Measurements from ENCODE around the gene TINAGL1. TPM values are rescaled to one million over a fixed set of nuclear protein-coding genes. Genes with fewer than 3 reads are reported as not detected.
A peak's percentile ranks its signal among the peaks of the same experiment; 100 is the strongest.

TINAGL1 gene
- total RNA-seq, 2 experiments from 2014 or later = not detected

DNA sequence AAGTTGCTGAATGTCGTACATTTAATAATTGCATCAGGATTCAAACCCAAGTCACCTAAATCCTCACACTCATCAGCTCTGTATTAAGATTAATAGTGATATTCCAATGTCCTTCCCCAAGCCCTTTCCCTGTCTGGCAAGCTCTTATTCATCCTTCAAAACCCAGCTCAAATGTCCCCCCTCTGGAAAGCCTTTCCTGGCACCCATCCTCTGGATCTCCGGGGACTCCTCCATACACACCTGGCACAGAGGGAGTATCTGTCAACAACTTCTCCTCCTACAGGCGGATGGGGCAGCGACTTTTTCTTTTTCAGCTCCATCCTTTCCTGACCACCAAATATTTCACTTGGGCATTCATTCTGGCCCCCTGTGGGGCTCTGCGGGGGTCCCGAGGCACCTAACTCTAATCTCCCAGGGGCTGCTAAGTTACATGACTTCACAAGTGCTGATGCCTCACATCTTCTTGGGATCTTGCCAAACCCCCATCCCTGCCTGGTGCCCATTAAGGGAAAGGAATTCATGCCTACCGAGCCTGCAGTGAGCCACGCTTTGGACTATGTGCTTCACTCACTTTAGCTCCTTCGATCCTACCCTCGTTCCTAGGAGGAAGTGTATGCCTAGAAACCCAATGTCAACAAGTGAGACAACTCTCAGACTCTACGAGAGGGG lies 15.2 kb downstream of the TINAGL1 start:
- DNase-seq = no peak
- CTCF ChIA-PET = interaction anchor here (0.6 to 1.2 kb wide), 4 partner anchors 11 to 443 kb away, joined by 3 read pairs; partner anchors contain the start of gene PEF1
- H3K36me3 Mint-ChIP-seq (ENCODE audit: low read depth) = no peaks in the 10 kb centered on the region
- no peak overlapping the region for H3K27ac Mint-ChIP-seq
- POLR2A ChIA-PET = no interaction called here
- no peaks in the 10 kb centered on the region for H3K9me3 Mint-ChIP-seq
- H3K4me1 Mint-ChIP-seq = peaks cover 4% of the 10 kb centered on the region
- H3K27me3 Mint-ChIP-seq = peaks cover 13% of the 10 kb centered on the region
- no peak overlapping the region for H3K4me3 Mint-ChIP-seq

GRCh38 chr1:31592132-31592531 lies 15.8 kb downstream of the TINAGL1 start:
- Mint-ChIP-seq H3K4me1 (peaks cover 4% of the 10 kb centered on the region), H3K27ac (no peak overlapping the region), H3K27me3 (peaks cover 16% of the 10 kb centered on the region), H3K9me3 (no peaks in the 10 kb centered on the region), H3K4me3 (no peak overlapping the region), H3K36me3 (ENCODE audit: low read depth) (no peaks in the 10 kb centered on the region)
- ChIA-PET POLR2A (no interaction called here), CTCF (interaction anchor here (1.0 kb wide), 1 partner anchor 11 kb away, joined by 3 read pairs; no protein-coding TSS in a partner anchor)
- no peak for DNase-seq

DNA sequence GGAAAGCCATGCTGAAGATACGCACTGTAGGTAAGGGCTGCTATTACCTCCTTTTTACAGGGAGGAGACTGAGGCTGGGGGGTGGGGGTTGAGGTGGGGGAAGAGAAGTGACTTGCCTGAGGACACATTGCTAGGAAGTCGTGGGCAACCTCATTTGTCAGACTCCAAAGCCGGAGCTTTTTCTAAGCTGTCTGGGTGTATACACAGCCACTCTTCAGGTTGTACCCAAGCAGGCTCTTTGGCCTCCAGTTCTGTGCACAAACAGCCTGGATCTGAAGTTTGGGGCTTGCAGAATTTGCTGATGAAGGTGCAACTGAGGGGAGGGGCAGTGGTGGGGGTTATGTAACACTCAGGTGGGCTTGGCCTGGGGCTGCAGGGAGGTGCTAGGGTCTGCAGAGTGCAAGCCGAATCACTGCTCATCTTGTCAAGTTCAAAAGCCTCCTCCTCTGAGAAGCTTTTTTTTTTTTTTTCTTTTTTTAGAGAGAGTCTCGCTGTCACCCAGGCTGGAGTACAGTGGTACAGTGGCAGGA lies 16.9 kb downstream of the TINAGL1 start:
- CTCF ChIA-PET = interaction anchor here (0.6 kb wide), 1 partner anchor 1868 kb away, joined by 4 read pairs; no protein-coding TSS in a partner anchor
- peaks cover 4% of the 10 kb centered on the region for H3K4me1 Mint-ChIP-seq
- no peaks in the 10 kb centered on the region for H3K36me3 Mint-ChIP-seq (ENCODE audit: low read depth)
- no peaks in the 10 kb centered on the region for H3K9me3 Mint-ChIP-seq
- no peak overlapping the region for H3K27ac Mint-ChIP-seq
- peaks cover 16% of the 10 kb centered on the region for H3K27me3 Mint-ChIP-seq
- POLR2A ChIA-PET = no interaction called here
- H3K4me3 Mint-ChIP-seq = no peak overlapping the region
- DNase-seq = no peak

DNA sequence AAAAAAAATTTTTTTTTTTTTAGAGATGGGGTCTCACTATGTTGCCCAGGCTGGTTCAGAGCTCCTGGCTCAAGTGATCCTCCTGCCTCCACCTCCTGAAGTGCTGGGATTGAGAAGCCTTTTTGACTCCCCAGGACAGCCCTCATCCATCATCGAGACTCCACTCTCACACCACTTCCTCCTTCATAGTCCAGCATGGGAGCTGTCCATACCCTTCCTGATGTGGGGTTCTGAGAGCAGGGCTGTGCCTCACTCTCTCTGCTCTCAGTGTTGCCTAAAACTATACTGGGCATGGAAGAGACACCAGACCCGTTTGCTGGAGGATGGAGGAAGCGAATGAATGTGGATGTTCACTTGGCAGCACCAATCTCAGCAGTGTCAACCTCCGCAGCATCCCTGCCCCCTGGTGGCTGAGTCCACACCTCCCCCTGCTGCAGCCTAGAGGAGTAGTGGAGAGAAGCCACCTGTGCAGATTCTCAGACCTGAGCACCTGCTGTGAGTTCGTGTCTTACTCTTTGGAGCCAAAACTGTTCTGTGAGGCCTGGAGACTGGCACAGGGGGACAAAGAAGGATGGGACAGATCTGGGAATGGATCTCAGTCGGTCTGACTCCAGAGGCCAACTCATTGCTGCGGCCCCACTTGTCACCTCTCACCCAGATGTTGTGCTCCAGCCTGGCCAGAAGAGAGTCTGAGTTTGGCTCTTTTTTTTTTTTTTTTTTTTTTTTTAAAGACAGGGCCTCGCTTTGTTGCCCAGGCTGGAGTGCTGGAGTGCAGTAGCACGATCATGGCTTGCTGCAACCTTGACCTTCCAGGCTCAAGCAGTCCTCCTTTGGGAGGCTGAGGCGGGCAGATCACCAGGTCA lies 17.7 kb downstream of the TINAGL1 start:
- H3K36me3 Mint-ChIP-seq (ENCODE audit: low read depth) = no peaks in the 10 kb centered on the region
- H3K4me3 Mint-ChIP-seq = no peak overlapping the region
- no peaks in the 10 kb centered on the region for H3K9me3 Mint-ChIP-seq
- peaks cover 4% of the 10 kb centered on the region for H3K4me1 Mint-ChIP-seq
- H3K27ac Mint-ChIP-seq = no peak overlapping the region
- peak; percentile 75 for DNase-seq
- ChIA-PET CTCF (no interaction called here), POLR2A (no interaction called here)
- H3K27me3 Mint-ChIP-seq = peaks cover 16% of the 10 kb centered on the region

- DNase-seq = no peak
- CTCF ChIA-PET = no interaction called here
- Mint-ChIP-seq H3K27me3 (peaks cover 11% of the 10 kb centered on the region), H3K4me3 (no peak overlapping the region), H3K4me1 (no peaks in the 10 kb centered on the region), H3K27ac (no peak overlapping the region), H3K36me3 (ENCODE audit: low read depth) (no peaks in the 10 kb centered on the region), H3K9me3 (no peaks in the 10 kb centered on the region)
- POLR2A ChIA-PET = no interaction called here
Measured at GRCh38 chr1:31595836-31596736, 19.8 kb downstream of the TINAGL1 start.

GRCh38 chr1:31596737-31597097 lies 20.4 kb downstream of the TINAGL1 start:
- CTCF ChIA-PET = no interaction called here

GRCh38 chr1:31598980-31599379 lies 22.7 kb downstream of the TINAGL1 start:
- no peak for DNase-seq
- no peaks in the 10 kb centered on the region for H3K4me1 Mint-ChIP-seq
- H3K9me3 Mint-ChIP-seq = no peaks in the 10 kb centered on the region
- POLR2A ChIA-PET = no interaction called here
- H3K4me3 Mint-ChIP-seq = no peak overlapping the region
- no peak overlapping the region for H3K27ac Mint-ChIP-seq
- H3K27me3 Mint-ChIP-seq = peaks cover 12% of the 10 kb centered on the region
- no peaks in the 10 kb centered on the region for H3K36me3 Mint-ChIP-seq (ENCODE audit: low read depth)
- CTCF ChIA-PET = interaction anchor here (1.3 kb wide), 1 partner anchor 12 kb away, joined by 3 read pairs; no protein-coding TSS in a partner anchor

More at GRCh38 chr1:31596737-31597097, 20.4 kb downstream of the TINAGL1 start:
- POLR2A ChIA-PET = no interaction called here
- Mint-ChIP-seq H3K4me1 (no peaks in the 10 kb centered on the region), H3K4me3 (no peak overlapping the region), H3K27ac (no peak overlapping the region), H3K27me3 (peaks cover 11% of the 10 kb centered on the region), H3K9me3 (no peaks in the 10 kb centered on the region), H3K36me3 (ENCODE audit: low read depth) (no peaks in the 10 kb centered on the region)
- no peak for DNase-seq

DNA sequence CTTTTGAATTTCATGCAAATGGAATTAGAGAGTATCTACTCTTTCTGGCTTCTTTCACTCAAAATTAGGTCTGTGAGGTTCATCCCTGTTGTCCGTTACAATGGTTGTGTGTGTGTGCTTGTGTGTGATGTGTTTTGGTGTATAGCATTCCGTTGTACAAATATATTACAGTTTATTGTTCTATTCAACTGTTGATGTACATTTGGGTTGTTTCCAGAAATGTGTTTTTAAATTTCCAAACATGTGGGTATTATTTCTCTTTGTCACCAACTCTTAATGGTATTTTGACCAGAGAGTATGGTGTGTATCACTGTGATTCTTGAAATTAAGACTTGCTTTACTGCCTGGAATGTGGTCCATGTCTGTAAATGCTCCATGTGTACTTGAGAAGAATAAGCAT lies 24.3 kb downstream of the TINAGL1 start:
- H3K9me3 Mint-ChIP-seq = no peaks in the 10 kb centered on the region
- H3K36me3 Mint-ChIP-seq (ENCODE audit: low read depth) = no peaks in the 10 kb centered on the region
- H3K27ac Mint-ChIP-seq = no peak overlapping the region
- ChIA-PET CTCF (interaction anchor here (1.6 kb wide), 1 partner anchor 188 kb away, joined by 3 read pairs; no protein-coding TSS in a partner anchor), POLR2A (no interaction called here)
- peaks cover 12% of the 10 kb centered on the region for H3K27me3 Mint-ChIP-seq
- no peaks in the 10 kb centered on the region for H3K4me1 Mint-ChIP-seq
- no peak overlapping the region for H3K4me3 Mint-ChIP-seq
- no peak for DNase-seq

- CTCF ChIA-PET = interaction anchor here (0.6 to 1.6 kb wide), 3 partner anchors 10 to 187 kb away, joined by 3 to 5 read pairs (median 3); no protein-coding TSS in a partner anchor
- H3K4me3 Mint-ChIP-seq = no peak overlapping the region
- H3K9me3 Mint-ChIP-seq = no peaks in the 10 kb centered on the region
- POLR2A ChIA-PET = no interaction called here
- no peak overlapping the region for H3K27ac Mint-ChIP-seq
- no peak for DNase-seq
- H3K27me3 Mint-ChIP-seq = peaks cover 11% of the 10 kb centered on the region
- H3K4me1 Mint-ChIP-seq = peaks cover 2% of the 10 kb centered on the region
- H3K36me3 Mint-ChIP-seq (ENCODE audit: low read depth) = no peaks in the 10 kb centered on the region
Measured at GRCh38 chr1:31602081-31602480, 25.8 kb downstream of the TINAGL1 start.

- Mint-ChIP-seq H3K9me3 (no peaks in the 10 kb centered on the region), H3K4me1 (peaks cover 2% of the 10 kb centered on the region), H3K36me3 (ENCODE audit: low read depth) (no peaks in the 10 kb centered on the region), H3K4me3 (no peak overlapping the region), H3K27ac (no peak overlapping the region), H3K27me3 (peaks cover 18% of the 10 kb centered on the region)
- DNase-seq = no peak
- POLR2A ChIA-PET = no interaction called here
- CTCF ChIA-PET = interaction anchor here (2.7 kb wide), 1 partner anchor 12 kb away, joined by 13 read pairs; the partner anchor contains the start of gene HCRTR1
Measured at GRCh38 chr1:31605908-31606427, 29.7 kb downstream of the TINAGL1 start.

- Mint-ChIP-seq H3K36me3 (ENCODE audit: low read depth) (no peaks in the 10 kb centered on the region), H3K4me1 (peaks cover 2% of the 10 kb centered on the region), H3K27me3 (peaks cover 15% of the 10 kb centered on the region), H3K27ac (no peak overlapping the region), H3K9me3 (no peaks in the 10 kb centered on the region), H3K4me3 (no peak overlapping the region)
- CTCF ChIA-PET = interaction anchor here (0.6 to 2.7 kb wide), 3 partner anchors 11 to 506 kb away, joined by 3 to 13 read pairs (median 3); partner anchors contain the start of gene HCRTR1
- DNase-seq = no peak
- POLR2A ChIA-PET = no interaction called here
Measured at GRCh38 chr1:31607360-31607759, 31.0 kb downstream of the TINAGL1 start.

DNA sequence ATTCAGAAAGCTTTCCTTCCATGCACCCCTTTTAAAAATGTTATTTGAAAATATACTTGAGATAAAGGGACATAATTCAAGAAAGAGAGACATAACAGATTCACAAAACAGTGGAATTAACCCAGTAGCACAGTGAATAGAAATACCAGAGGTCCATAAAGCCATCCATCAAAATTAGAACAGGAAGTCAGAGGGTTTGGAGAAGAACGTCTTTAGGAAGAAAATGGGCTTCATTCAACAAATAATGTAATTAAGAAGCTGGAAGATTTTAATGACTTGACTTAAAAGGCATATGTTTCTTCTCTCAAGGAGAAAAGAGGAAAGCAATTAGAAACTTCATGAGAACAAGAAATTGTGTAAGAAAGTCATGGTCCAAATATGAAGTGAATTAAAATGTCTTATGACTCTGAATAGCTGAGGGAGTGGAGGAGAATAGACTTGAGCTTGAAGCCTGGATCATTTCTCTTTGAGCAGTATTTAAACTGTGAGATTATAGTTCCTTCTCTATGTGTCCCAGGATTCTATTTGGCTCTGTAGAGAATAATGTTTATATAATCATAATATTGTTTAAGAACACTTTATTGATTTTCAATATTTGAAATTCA lies 33.3 kb downstream of the TINAGL1 start:
- no peaks in the 10 kb centered on the region for H3K9me3 Mint-ChIP-seq
- H3K27ac Mint-ChIP-seq = no peak overlapping the region
- no peaks in the 10 kb centered on the region for H3K36me3 Mint-ChIP-seq (ENCODE audit: low read depth)
- H3K4me3 Mint-ChIP-seq = no peak overlapping the region
- peaks cover 2% of the 10 kb centered on the region for H3K4me1 Mint-ChIP-seq
- CTCF ChIA-PET = interaction anchor here (0.6 kb wide), 1 partner anchor 35 kb away, joined by 3 read pairs; the partner anchor contains the start of gene PEF1
- POLR2A ChIA-PET = no interaction called here
- DNase-seq = no peak
- peaks cover 11% of the 10 kb centered on the region for H3K27me3 Mint-ChIP-seq

Data from activated CD4-positive, alpha-beta T cell treated with anti-CD3 and anti-CD28 coated beads, Interleukin-2, amount 10 ng/mL, durations not matched to agents 7 days and 5 days (primary cell).